HEK293T (cell line): ENCODE results near the gene SRGAP1.

Experiments used
- ARNT ChIP-seq: fragments of 450-650 bp; IDR thresholded peaks from 2 replicates; pipeline ENCODE4 v1.6.1; 2017; ENCODE audit warnings: mild to moderate bottlenecking
- BHLHE40 ChIP-seq: fragments of 450-650 bp; IDR thresholded peaks from 2 replicates; pipeline ENCODE4 v1.6.1; 2016; ENCODE audit warnings: mild to moderate bottlenecking, moderate library complexity, borderline replicate concordance
- CTBP1 ChIP-seq: fragments of 450-650 bp; IDR thresholded peaks from 2 replicates; pipeline ENCODE4 v1.6.1; 2016; ENCODE audit warnings: borderline replicate concordance
- ELF4 ChIP-seq: fragments of 450-650 bp; IDR thresholded peaks from 2 replicates; pipeline ENCODE4 v1.6.1; 2017; ENCODE audit warnings: antibody characterized with exemption
- FOXA1 ChIP-seq: fragments of 450-650 bp; IDR thresholded peaks from 2 replicates; pipeline ENCODE4 v1.6.1; 2016; ENCODE audit warnings: mild to moderate bottlenecking
- FOXM1 ChIP-seq: fragments of 450-650 bp; IDR thresholded peaks from 2 replicates; pipeline ENCODE4 v1.6.1; 2017; ENCODE audit warnings: mild to moderate bottlenecking, borderline replicate concordance
- HDGF ChIP-seq: fragments of 450-650 bp; IDR thresholded peaks from 2 replicates; pipeline ENCODE4 v1.6.1; 2017; ENCODE audit warnings: antibody characterized with exemption, borderline replicate concordance
- LEF1 ChIP-seq: fragments of 450-650 bp; IDR thresholded peaks from 2 replicates; pipeline ENCODE4 v1.6.1; 2017; ENCODE audit warnings: mild to moderate bottlenecking, borderline replicate concordance
- NFRKB ChIP-seq: fragments of 450-650 bp; IDR thresholded peaks from 2 replicates; pipeline ENCODE4 v1.6.1; 2016; ENCODE audit warnings: mild to moderate bottlenecking, moderate library complexity
- SP1 ChIP-seq: fragments of 450-650 bp; IDR thresholded peaks from 2 replicates; pipeline ENCODE4 v1.6.1; 2017
- SUZ12 ChIP-seq: fragments of 450-650 bp; IDR thresholded peaks from 2 replicates; pipeline ENCODE4 v1.6.1; 2016; ENCODE audit warnings: mild to moderate bottlenecking
- TARDBP ChIP-seq: fragments of 450-650 bp; IDR thresholded peaks from 2 replicates; pipeline ENCODE4 v1.6.1; 2016
- ZNF384 ChIP-seq: fragments of 450-650 bp; IDR thresholded peaks from 2 replicates; pipeline ENCODE4 v1.6.1; 2016
- TF ChIP-seq, protein P1 (sequence below): fragments of 450-650 bp; IDR thresholded peaks from 2 replicates; pipeline ENCODE4 v1.6.1; 2016

DNA sequence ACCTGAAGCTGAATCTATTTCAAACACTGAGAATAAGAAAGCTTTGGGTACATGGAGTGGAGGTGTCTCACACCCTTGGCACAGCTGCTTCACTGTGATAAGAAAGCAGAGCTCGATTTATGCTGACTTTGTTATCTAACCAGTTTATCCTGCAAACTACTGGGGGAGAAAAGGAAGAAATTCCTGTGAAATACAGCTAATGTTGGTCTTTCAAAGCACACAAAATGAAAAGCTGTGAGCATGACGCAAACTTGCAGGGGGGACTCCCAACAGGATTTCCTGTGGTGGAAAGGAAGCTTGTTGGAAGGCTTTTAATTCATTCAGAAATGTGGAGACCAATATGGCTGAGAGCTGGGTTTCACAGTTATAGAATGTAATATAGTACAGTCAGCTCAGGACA lies 53.4 kb downstream of the SRGAP1 start:
- TF ChIP-seq ELF4 (no peak), SP1 (no peak), ZNF384 (no peak), BHLHE40 (no peak), FOXA1 (no peak), FOXM1 (no peak), HDGF (no peak), LEF1 (no peak), NFRKB (no peak), TARDBP (no peak), ARNT (no peak), SUZ12 (no peak), CTBP1 (no peak)
- TF ChIP-seq, protein P1, sequence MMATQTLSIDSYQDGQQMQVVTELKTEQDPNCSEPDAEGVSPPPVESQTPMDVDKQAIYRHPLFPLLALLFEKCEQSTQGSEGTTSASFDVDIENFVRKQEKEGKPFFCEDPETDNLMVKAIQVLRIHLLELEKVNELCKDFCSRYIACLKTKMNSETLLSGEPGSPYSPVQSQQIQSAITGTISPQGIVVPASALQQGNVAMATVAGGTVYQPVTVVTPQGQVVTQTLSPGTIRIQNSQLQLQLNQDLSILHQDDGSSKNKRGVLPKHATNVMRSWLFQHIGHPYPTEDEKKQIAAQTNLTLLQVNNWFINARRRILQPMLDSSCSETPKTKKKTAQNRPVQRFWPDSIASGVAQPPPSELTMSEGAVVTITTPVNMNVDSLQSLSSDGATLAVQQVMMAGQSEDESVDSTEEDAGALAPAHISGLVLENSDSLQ, result no peak
